ENCODE results near the gene CLOCK. TPM values are rescaled to one million over a fixed set of nuclear protein-coding genes. Genes with fewer than 3 reads are reported as not detected.

Gene CLOCK, protein sequence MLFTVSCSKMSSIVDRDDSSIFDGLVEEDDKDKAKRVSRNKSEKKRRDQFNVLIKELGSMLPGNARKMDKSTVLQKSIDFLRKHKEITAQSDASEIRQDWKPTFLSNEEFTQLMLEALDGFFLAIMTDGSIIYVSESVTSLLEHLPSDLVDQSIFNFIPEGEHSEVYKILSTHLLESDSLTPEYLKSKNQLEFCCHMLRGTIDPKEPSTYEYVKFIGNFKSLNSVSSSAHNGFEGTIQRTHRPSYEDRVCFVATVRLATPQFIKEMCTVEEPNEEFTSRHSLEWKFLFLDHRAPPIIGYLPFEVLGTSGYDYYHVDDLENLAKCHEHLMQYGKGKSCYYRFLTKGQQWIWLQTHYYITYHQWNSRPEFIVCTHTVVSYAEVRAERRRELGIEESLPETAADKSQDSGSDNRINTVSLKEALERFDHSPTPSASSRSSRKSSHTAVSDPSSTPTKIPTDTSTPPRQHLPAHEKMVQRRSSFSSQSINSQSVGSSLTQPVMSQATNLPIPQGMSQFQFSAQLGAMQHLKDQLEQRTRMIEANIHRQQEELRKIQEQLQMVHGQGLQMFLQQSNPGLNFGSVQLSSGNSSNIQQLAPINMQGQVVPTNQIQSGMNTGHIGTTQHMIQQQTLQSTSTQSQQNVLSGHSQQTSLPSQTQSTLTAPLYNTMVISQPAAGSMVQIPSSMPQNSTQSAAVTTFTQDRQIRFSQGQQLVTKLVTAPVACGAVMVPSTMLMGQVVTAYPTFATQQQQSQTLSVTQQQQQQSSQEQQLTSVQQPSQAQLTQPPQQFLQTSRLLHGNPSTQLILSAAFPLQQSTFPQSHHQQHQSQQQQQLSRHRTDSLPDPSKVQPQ
- 1.9 and 2.0 TPM in 2 replicates for total RNA-seq (2014; rRNA removed; shearing (Covaris generic))
- total RNA-seq (2022): 5.1 and 9.0 TPM in 2 replicates
- percentile 62 among the genes with signal in this experiment for Bru-seq, nascent RNA
- BruChase-seq, experiment 1, labeled RNA remaining after a 6-hour chase: percentile 65 among the genes with signal in this experiment
- BruChase-seq, experiment 2, labeled RNA remaining after a 2-hour chase: percentile 61 among the genes with signal in this experiment
- long read RNA-seq, partial matches to known transcripts: 1 of 23 reads
- long read RNA-seq, other reads (novel, unspliced or antisense): 19 of 23 reads

GRCh38 chr4:55546756-55547465 is at the start of gene CLOCK:
Gene CLOCK (minus strand): TSS chr4:55546909. CDS start chr4:55482785, 64,124 bp downstream.
- H3K4me1 ChIP-seq (ENCODE audit: insufficient read depth, low read length, poor library complexity, severe bottlenecking): peaks cover 7% of the 10 kb centered on the region
- H3K79me2 ChIP-seq (ENCODE audit: insufficient read depth, low read depth, low read length): no peaks in the 10 kb centered on the region
- H3K9me2 ChIP-seq (ENCODE audit: insufficient read depth, low read length): no peaks in the 10 kb centered on the region
- BruUV-seq (replicated peaks): no TSS peak
- intact Hi-C loops (cut with micrococcal nuclease; ENCODE audit: unreplicated experiment): loop anchor here (1.0 to 5.0 kb wide), 4 partner anchors 152 to 400 kb away; partner anchors contain the start of genes CEP135, EXOC1, SRD5A3 and TMEM165
- no peaks in the 10 kb centered on the region for H3K36me3 ChIP-seq (ENCODE audit: insufficient read depth, low read length)
- TF ChIP-seq EZH2phosphoT487 (IDR thresholded peaks at IDR 0.05; ENCODE audit: borderline replicate concordance, low read depth, low read length): no peak
- TF ChIP-seq, protein P1, sequence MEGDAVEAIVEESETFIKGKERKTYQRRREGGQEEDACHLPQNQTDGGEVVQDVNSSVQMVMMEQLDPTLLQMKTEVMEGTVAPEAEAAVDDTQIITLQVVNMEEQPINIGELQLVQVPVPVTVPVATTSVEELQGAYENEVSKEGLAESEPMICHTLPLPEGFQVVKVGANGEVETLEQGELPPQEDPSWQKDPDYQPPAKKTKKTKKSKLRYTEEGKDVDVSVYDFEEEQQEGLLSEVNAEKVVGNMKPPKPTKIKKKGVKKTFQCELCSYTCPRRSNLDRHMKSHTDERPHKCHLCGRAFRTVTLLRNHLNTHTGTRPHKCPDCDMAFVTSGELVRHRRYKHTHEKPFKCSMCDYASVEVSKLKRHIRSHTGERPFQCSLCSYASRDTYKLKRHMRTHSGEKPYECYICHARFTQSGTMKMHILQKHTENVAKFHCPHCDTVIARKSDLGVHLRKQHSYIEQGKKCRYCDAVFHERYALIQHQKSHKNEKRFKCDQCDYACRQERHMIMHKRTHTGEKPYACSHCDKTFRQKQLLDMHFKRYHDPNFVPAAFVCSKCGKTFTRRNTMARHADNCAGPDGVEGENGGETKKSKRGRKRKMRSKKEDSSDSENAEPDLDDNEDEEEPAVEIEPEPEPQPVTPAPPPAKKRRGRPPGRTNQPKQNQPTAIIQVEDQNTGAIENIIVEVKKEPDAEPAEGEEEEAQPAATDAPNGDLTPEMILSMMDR (conservative IDR thresholded peaks at IDR 0.05; ENCODE audit: low read length): peak; percentile 68
- peak within 1 kb of the TSS; percentile 45 for H3K27ac ChIP-seq (ENCODE audit: low read depth, low read length, poor library complexity, severe bottlenecking)
- peak within 1 kb of the TSS; percentile 97 for H3K4me2 ChIP-seq (ENCODE audit: low read length)
- peak within 1 kb of the TSS; percentile 79 for H3K4me3 ChIP-seq (ENCODE audit: low read depth, low read length, poor library complexity, severe bottlenecking)
- DNase-seq (ENCODE audit: low spot score): peak; percentile 86
- H2AFZ ChIP-seq (ENCODE audit: low read length): peak within 1 kb of the TSS; percentile 92
- ChIA-PET CTCF (ENCODE audit: unreplicated experiment) (interaction anchor here (1.1 kb wide), 1 partner anchor 200 kb away, joined by 3 read pairs; no protein-coding TSS in a partner anchor), POLR2A (interaction anchor here (1.6 to 2.6 kb wide), 2 partner anchors 152 to 201 kb away, joined by 7 to 20 read pairs; partner anchors contain the start of genes SRD5A3 and TMEM165)
- H4K20me1 ChIP-seq (ENCODE audit: insufficient read depth, low read length): peaks cover 16% of the 10 kb centered on the region; the same call in 1 of the 2 replicates
- no peaks in the 10 kb centered on the region for H3K9me3 ChIP-seq (ENCODE audit: low read length)

- no TSS peak for BruUV-seq (replicated peaks)
- CTCF ChIA-PET (ENCODE audit: unreplicated experiment): no interaction called here
- intact Hi-C loops (cut with micrococcal nuclease; ENCODE audit: unreplicated experiment): no loop called here
These were observed 45.3 kb upstream of the CLOCK start, which contains the start of gene PDCL2 for GRCh38 chr4:55592014-55592413. Gene PDCL2 (minus strand): TSS chr4:55592245. CDS start chr4:55592109, 136 bp downstream.

More at GRCh38 chr4:55592014-55592413, 45.3 kb upstream of the CLOCK start, which contains the start of gene PDCL2:
- Histone ChIP-seq H3K4me1 (ENCODE audit: insufficient read depth, low read length, poor library complexity, severe bottlenecking) (no peaks in the 10 kb centered on the region), H4K20me1 (ENCODE audit: insufficient read depth, low read length) (no peaks in the 10 kb centered on the region), H3K27ac (ENCODE audit: low read depth, low read length, poor library complexity, severe bottlenecking) (no peak within 1 kb of the TSS), H3K4me2 (ENCODE audit: low read length) (no peak within 1 kb of the TSS), H3K9me2 (ENCODE audit: insufficient read depth, low read length) (no peaks in the 10 kb centered on the region), H3K4me3 (ENCODE audit: low read depth, low read length, poor library complexity, severe bottlenecking) (no peak within 1 kb of the TSS), H2AFZ (ENCODE audit: low read length) (no peak within 1 kb of the TSS), H3K9me3 (ENCODE audit: low read length) (no peaks in the 10 kb centered on the region), H3K36me3 (ENCODE audit: insufficient read depth, low read length) (no peaks in the 10 kb centered on the region), H3K79me2 (ENCODE audit: insufficient read depth, low read depth, low read length) (no peaks in the 10 kb centered on the region)
- no peak for TF ChIP-seq EZH2phosphoT487 (IDR thresholded peaks at IDR 0.05; ENCODE audit: borderline replicate concordance, low read depth, low read length)
- TF ChIP-seq, protein P1 (conservative IDR thresholded peaks at IDR 0.05; ENCODE audit: low read length): no peak
- POLR2A ChIA-PET: no interaction called here
- DNase-seq (ENCODE audit: low spot score): no peak

Measured in OCI-LY7 (cell line).